ENCODE results near the gene ZMYND11.
"Not testable (repeated sequence)": the region's sequence is repeated elsewhere in the genome, so short reads cannot be mapped to it uniquely, and the experiment has no call there.

- TF ChIP-seq CTCF (IDR thresholded peaks at IDR 0.05); POLR2AphosphoS5 (IDR thresholded peaks at IDR 0.05; ENCODE audit: low read depth, low read length); REST (IDR thresholded peaks at IDR 0.05; ENCODE audit: insufficient read depth in 1 of 2, low read depth in 2 of 2, low read length in 1 of 2): not testable (repeated sequence)
Observed at GRCh38 chr10:265074-265440, 129.8 kb downstream of the ZMYND11 start.

Measured in Panc1 (cell line).